OCI-LY3 (cell line): ENCODE measurements around the gene MYL7.

ENCODE experiments used
- EZH2phosphoT487 ChIP-seq: fragments of 200-600 bp; shearing (Covaris generic); IDR thresholded peaks from 2 replicates; pipeline ENCODE4 v1.6.1; 2018; ENCODE audit warnings: antibody characterized with exemption, mixed run types, low read depth
- TF ChIP-seq, protein P1 (sequence below): fragments of 200-600, 300-600 bp; sonication (generic); IDR thresholded peaks from 2 replicates; pipeline ENCODE4 v1.5.1; 2014; ENCODE audit warnings: antibody characterized with exemption, low read length, low read depth

DNA sequence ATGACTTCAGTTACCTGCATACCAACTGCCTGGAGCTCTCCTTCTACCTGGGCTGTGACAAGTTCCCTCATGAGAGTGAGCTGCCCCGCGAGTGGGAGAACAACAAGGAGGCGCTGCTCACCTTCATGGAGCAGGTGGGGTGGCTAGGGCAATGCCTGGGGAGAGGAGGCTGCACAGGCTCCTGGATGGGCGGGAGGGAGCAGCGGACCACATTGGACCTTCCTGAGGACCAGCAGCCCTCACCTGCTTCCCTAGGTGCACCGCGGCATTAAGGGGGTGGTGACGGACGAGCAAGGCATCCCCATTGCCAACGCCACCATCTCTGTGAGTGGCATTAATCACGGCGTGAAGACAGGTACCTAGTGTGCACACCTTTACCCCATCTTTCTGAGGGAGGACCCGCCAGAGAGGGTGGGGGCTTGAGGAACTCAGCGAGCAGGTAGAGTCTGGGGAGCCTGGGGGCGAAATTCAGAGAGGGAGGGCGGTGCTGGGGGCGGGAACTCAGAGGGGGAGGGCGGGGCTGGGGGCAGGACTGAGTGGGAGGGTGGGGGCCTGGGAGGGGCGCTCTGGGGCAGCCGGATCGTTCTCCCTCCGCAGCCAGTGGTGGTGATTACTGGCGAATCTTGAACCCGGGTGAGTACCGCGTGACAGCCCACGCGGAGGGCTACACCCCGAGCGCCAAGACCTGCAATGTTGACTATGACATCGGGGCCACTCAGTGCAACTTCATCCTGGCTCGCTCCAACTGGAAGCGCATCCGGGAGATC is 28.0 kb downstream of the MYL7 start:
- TF ChIP-seq, protein P1, sequence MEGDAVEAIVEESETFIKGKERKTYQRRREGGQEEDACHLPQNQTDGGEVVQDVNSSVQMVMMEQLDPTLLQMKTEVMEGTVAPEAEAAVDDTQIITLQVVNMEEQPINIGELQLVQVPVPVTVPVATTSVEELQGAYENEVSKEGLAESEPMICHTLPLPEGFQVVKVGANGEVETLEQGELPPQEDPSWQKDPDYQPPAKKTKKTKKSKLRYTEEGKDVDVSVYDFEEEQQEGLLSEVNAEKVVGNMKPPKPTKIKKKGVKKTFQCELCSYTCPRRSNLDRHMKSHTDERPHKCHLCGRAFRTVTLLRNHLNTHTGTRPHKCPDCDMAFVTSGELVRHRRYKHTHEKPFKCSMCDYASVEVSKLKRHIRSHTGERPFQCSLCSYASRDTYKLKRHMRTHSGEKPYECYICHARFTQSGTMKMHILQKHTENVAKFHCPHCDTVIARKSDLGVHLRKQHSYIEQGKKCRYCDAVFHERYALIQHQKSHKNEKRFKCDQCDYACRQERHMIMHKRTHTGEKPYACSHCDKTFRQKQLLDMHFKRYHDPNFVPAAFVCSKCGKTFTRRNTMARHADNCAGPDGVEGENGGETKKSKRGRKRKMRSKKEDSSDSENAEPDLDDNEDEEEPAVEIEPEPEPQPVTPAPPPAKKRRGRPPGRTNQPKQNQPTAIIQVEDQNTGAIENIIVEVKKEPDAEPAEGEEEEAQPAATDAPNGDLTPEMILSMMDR = no peak
- TF ChIP-seq EZH2phosphoT487 = no peak
